SK-N-MC (cell line): ENCODE data around the gene SELP.

Experiments used
- EZH2 ChIP-seq: fragments of 200-600 bp; sonication (generic); IDR thresholded peaks from one replicate; pipeline ENCODE4 v1.6.1; 2017; ENCODE audit warnings: antibody characterized with exemption
- FOXP2 ChIP-seq: optimal IDR thresholded peaks from 2 replicates; pipeline ENCODE3; 2011; ENCODE audit warnings: mild to moderate bottlenecking, moderate library complexity; ENCODE audit not compliant: insufficient read depth; ENCODE audit errors: extremely low read length, control extremely low read depth
- POLR2AphosphoS5 ChIP-seq: IDR thresholded peaks from 2 replicates; pipeline ENCODE4 v1.6.1; 2012; ENCODE audit warnings: mild to moderate bottlenecking, low read depth, low read length, borderline replicate concordance

- no peak for TF ChIP-seq POLR2AphosphoS5
- TF ChIP-seq EZH2: no peak
- TF ChIP-seq FOXP2: no peak
Measured at GRCh38 chr1:169568497-169568896, 61.4 kb downstream of the SELP start.
